Breast epithelium (tissue), 3 donors: ENCODE results near the gene KAT5.

ENCODE experiments used
- CTCF ChIP-seq, 3 donors: fragments of 450-650 bp; IDR thresholded peaks; one replicate each; pipeline ENCODE4 v1.5.1; 2016 to 2017; ENCODE audit warnings: antibody characterized with exemption in 3 of 3, mild to moderate bottlenecking in 3 of 3, moderate library complexity in 3 of 3
- POLR2AphosphoS5 ChIP-seq, 3 donors: sonication (generic); formaldehyde crosslinking; IDR thresholded peaks; one replicate each; pipeline ENCODE4 v1.6.1; 2017; ENCODE audit warnings: antibody characterized with exemption in 3 of 3

DNA sequence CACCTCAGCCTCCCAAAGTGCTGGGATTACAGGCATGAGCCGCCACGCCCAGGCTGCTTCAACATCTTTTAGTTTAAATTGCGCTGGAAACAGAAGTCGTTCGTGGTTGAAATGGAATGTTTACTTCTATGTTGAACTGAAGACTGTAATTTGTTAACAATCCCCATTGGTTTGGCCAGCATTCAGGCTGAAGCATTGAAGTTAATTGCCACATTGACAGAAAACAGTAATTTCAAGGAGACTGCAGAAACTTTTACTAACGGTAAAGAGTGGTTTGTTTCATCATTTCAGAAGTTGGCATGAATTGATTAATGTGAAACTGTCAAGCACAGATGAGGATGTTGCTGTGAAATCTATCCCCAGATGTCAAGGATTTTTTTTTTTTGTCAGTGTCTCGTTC is 54.5 kb downstream of the KAT5 start:
- TF ChIP-seq POLR2AphosphoS5 (IDR thresholded peaks at IDR 0.05) = no peak
- TF ChIP-seq CTCF (IDR thresholded peaks at IDR 0.05) = no peak
